Measurements from ENCODE around the gene ATP12A.

Gene ATP12A

DNA sequence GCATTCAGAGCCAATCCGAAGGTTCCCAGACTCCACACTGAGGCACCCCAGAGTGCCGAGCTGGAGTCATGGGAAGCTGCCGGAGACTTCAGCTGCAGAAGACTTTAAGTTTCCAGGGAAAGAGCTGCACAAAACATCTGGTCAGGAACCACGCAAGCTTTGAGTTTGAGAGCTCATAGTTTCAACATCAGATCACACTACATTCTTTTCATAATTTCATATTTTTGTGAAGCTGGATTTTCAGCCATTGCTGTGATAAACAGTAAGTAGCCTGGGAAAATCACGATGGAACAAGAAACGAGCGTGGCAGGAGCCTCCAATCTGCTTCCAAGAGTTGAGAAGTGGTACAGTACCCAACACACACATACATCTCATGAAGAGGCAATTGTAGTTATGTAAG, 25.5 kb upstream of the ATP12A start:
- Histone ChIP-seq H3K9me2 (replicated peaks; ENCODE audit: insufficient read depth, low read length) (no peaks in the 10 kb centered on the region), H3K79me2 (ENCODE audit: insufficient read depth, low read length) (no peaks in the 10 kb centered on the region), H2AFZ (ENCODE audit: low read depth, low read length, severe bottlenecking) (no peak overlapping the region), H3K27ac (ENCODE audit: low read depth, low read length) (no peak overlapping the region), H3K9me3 (ENCODE audit: insufficient read depth, low read length) (no peaks in the 10 kb centered on the region), H3F3A (ENCODE audit: insufficient read depth) (no peaks in the 10 kb centered on the region), H3K36me3 (ENCODE audit: low read length) (no peaks in the 10 kb centered on the region), H4K20me1 (ENCODE audit: low read depth, low read length) (no peaks in the 10 kb centered on the region), H3K9ac (ENCODE audit: low read length) (no peak overlapping the region), H3K4me2 (ENCODE audit: low read depth, low read length, poor library complexity, severe bottlenecking) (no peak overlapping the region), H3K27me3 (ENCODE audit: low read length) (no peaks in the 10 kb centered on the region), H3K4me3 (ENCODE audit: insufficient read depth, low read length, poor library complexity, severe bottlenecking) (no peak overlapping the region)
- no peak for TF ChIP-seq EZH2phosphoT487 (conservative IDR thresholded peaks at IDR 0.05; ENCODE audit: low read length)
- TF ChIP-seq, protein P1, sequence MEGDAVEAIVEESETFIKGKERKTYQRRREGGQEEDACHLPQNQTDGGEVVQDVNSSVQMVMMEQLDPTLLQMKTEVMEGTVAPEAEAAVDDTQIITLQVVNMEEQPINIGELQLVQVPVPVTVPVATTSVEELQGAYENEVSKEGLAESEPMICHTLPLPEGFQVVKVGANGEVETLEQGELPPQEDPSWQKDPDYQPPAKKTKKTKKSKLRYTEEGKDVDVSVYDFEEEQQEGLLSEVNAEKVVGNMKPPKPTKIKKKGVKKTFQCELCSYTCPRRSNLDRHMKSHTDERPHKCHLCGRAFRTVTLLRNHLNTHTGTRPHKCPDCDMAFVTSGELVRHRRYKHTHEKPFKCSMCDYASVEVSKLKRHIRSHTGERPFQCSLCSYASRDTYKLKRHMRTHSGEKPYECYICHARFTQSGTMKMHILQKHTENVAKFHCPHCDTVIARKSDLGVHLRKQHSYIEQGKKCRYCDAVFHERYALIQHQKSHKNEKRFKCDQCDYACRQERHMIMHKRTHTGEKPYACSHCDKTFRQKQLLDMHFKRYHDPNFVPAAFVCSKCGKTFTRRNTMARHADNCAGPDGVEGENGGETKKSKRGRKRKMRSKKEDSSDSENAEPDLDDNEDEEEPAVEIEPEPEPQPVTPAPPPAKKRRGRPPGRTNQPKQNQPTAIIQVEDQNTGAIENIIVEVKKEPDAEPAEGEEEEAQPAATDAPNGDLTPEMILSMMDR (IDR thresholded peaks at IDR 0.05; ENCODE audit: insufficient read depth, low read length, poor library complexity, severe bottlenecking): no peak

DNA sequence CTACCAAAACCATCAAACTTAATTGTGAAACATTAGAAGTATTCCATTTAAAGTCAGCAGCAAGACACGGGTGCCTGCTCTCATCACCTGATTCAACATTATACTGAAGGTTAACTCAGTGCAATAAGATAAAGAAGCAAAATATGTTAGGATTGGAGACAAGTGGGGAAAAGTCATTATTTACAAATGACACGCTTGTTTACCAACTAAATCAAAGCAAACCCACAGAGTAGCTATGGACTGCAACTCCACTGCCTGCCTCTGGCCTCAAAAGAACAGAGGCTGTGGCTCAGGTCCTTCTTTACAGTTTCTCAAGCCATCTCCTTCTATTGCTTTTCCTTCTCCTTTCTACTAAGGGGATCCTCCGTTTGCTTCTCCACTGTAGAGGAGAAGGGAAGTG, 21.0 kb upstream of the ATP12A start:
- H3K79me2 ChIP-seq (ENCODE audit: insufficient read depth, low read length): no peaks in the 10 kb centered on the region

DNA sequence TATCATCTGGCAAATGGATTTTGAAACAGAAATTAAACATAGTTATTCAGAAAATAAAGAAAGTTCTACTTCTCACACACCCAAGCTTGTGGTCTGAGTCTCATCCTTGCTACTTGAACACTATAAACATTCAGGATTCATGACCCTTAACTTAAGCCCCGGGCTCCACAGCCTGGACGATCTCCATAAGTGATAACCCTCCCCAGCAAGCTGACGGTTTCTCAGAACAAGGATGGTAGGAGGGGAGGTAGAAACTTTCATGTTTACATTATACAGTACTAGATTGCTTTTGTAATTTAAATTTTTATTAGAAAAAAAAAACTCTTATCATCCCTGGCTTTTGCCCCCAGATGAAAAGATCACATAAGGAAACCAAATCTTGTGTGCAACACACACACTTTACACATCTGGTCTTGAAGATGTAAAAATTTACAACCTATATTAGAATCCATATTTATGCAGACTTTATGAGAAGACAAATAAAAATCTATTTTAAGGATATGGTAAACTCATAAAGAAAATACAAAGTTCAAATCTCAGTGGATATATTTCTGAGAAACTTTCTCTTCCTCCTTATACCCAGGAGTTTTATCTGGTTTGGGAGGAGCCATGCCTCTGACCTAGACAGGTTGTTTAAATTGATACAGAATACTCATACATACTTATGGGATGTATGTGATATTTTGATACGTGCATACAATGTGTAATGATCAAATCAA, 20.0 kb upstream of the ATP12A start:
- H3K79me2 ChIP-seq (ENCODE audit: insufficient read depth, low read length): no peaks in the 10 kb centered on the region
- H3K27ac ChIP-seq (ENCODE audit: low read depth, low read length): no peak overlapping the region

More for the DNA sequence above, 21.0 kb upstream of the ATP12A start:
- Histone ChIP-seq H3K36me3 (ENCODE audit: low read length) (no peaks in the 10 kb centered on the region), H3F3A (ENCODE audit: insufficient read depth) (no peaks in the 10 kb centered on the region), H3K4me2 (ENCODE audit: low read depth, low read length, poor library complexity, severe bottlenecking) (no peak overlapping the region), H3K4me3 (ENCODE audit: insufficient read depth, low read length, poor library complexity, severe bottlenecking) (no peak overlapping the region), H3K27me3 (ENCODE audit: low read length) (no peaks in the 10 kb centered on the region), H4K20me1 (ENCODE audit: low read depth, low read length) (no peaks in the 10 kb centered on the region), H3K27ac (ENCODE audit: low read depth, low read length) (no peak overlapping the region), H3K9me3 (ENCODE audit: insufficient read depth, low read length) (no peaks in the 10 kb centered on the region), H3K9me2 (replicated peaks; ENCODE audit: insufficient read depth, low read length) (no peaks in the 10 kb centered on the region), H3K9ac (ENCODE audit: low read length) (no peak overlapping the region), H2AFZ (ENCODE audit: low read depth, low read length, severe bottlenecking) (no peak overlapping the region)
- TF ChIP-seq, protein P1 (IDR thresholded peaks at IDR 0.05; ENCODE audit: insufficient read depth, low read length, poor library complexity, severe bottlenecking): no peak
- no peak for TF ChIP-seq EZH2phosphoT487 (conservative IDR thresholded peaks at IDR 0.05; ENCODE audit: low read length)

More for the DNA sequence above, 20.0 kb upstream of the ATP12A start:
- no peaks in the 10 kb centered on the region for H3F3A ChIP-seq (ENCODE audit: insufficient read depth)
- H3K9ac ChIP-seq (ENCODE audit: low read length): no peak overlapping the region
- no peak for TF ChIP-seq EZH2phosphoT487 (conservative IDR thresholded peaks at IDR 0.05; ENCODE audit: low read length)
- TF ChIP-seq, protein P1 (IDR thresholded peaks at IDR 0.05; ENCODE audit: insufficient read depth, low read length, poor library complexity, severe bottlenecking): no peak
- H3K4me2 ChIP-seq (ENCODE audit: low read depth, low read length, poor library complexity, severe bottlenecking): no peak overlapping the region
- no peak overlapping the region for H3K4me3 ChIP-seq (ENCODE audit: insufficient read depth, low read length, poor library complexity, severe bottlenecking)
- no peaks in the 10 kb centered on the region for H3K9me2 ChIP-seq (replicated peaks; ENCODE audit: insufficient read depth, low read length)
- H4K20me1 ChIP-seq (ENCODE audit: low read depth, low read length): no peaks in the 10 kb centered on the region
- no peaks in the 10 kb centered on the region for H3K27me3 ChIP-seq (ENCODE audit: low read length)
- H3K36me3 ChIP-seq (ENCODE audit: low read length): no peaks in the 10 kb centered on the region
- no peaks in the 10 kb centered on the region for H3K9me3 ChIP-seq (ENCODE audit: insufficient read depth, low read length)
- H2AFZ ChIP-seq (ENCODE audit: low read depth, low read length, severe bottlenecking): no peak overlapping the region
